ENCODE data around the gene PANK4.

The PANK4 gene

DNA sequence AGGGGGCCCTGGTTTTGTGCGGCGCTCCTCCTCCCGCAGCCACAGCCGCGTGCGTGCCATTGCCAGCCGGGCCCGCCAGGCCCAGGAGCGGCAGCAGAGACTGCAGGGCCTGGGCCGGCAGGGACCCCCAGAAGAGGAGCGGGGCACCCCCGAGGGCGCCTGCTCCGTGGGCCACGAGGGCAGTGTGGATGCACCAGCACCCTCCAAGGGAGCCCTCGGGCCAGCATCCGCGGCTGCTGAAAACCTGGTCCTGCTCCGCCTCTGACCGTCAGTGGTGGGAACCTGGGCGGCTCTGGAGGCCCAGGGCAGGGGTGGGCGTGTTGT is 21.5 kb downstream of the PANK4 start:
- Mint-ChIP-seq H3K9me3 (no peaks in the 10 kb centered on the region), H3K27me3 (ENCODE audit: low read depth, poor library complexity) (no peaks in the 10 kb centered on the region), H3K4me3 (no peak overlapping the region), H3K36me3 (ENCODE audit: low read depth) (no peaks in the 10 kb centered on the region), H3K27ac (no peak overlapping the region), H3K4me1 (no peaks in the 10 kb centered on the region)
- TF ChIP-seq, protein P1, sequence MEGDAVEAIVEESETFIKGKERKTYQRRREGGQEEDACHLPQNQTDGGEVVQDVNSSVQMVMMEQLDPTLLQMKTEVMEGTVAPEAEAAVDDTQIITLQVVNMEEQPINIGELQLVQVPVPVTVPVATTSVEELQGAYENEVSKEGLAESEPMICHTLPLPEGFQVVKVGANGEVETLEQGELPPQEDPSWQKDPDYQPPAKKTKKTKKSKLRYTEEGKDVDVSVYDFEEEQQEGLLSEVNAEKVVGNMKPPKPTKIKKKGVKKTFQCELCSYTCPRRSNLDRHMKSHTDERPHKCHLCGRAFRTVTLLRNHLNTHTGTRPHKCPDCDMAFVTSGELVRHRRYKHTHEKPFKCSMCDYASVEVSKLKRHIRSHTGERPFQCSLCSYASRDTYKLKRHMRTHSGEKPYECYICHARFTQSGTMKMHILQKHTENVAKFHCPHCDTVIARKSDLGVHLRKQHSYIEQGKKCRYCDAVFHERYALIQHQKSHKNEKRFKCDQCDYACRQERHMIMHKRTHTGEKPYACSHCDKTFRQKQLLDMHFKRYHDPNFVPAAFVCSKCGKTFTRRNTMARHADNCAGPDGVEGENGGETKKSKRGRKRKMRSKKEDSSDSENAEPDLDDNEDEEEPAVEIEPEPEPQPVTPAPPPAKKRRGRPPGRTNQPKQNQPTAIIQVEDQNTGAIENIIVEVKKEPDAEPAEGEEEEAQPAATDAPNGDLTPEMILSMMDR (IDR thresholded peaks at IDR 0.05) = no peak
- no peak for DNase-seq

DNA sequence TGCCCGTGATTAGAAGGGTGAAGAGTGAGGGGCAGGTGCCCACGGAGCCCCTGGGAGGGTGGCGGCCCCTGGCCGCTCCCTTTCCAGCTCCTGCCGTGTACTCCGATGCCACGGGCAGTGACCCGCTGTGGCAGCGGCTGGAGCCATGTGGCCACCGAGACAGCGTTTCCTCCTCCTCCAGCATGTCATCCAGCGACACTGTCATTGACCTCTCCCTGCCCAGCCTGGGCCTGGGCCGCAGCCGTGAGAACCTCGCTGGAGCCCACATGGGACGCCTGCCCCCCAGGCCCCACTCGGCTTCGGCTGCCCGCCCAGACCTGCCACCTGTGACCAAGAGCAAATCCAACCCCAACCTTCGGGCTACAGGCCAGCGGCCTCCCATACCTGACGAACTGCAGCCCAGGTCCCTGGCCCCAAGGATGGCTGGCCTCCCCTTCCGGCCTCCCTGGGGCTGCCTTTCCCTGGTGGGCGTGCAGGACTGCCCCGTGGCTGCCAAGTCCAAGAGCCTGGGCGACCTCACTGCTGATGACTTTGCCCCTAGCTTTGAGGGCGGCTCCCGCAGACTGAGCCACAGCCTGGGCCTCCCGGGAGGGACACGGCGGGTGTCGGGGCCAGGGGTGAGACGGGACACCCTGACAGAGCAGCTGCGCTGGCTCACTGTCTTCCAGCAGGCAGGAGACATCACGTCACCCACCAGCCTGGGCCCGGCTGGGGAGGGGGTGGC is 22.0 kb downstream of the PANK4 start:
- H3K4me1 Mint-ChIP-seq = no peaks in the 10 kb centered on the region
- no peak overlapping the region for H3K4me3 Mint-ChIP-seq
- no peak for DNase-seq
- no peak overlapping the region for H3K27ac Mint-ChIP-seq
- TF ChIP-seq, protein P1 (IDR thresholded peaks at IDR 0.05) = no peak
- no peaks in the 10 kb centered on the region for H3K27me3 Mint-ChIP-seq (ENCODE audit: low read depth, poor library complexity)
- no peaks in the 10 kb centered on the region for H3K36me3 Mint-ChIP-seq (ENCODE audit: low read depth)
- no peaks in the 10 kb centered on the region for H3K9me3 Mint-ChIP-seq

DNA sequence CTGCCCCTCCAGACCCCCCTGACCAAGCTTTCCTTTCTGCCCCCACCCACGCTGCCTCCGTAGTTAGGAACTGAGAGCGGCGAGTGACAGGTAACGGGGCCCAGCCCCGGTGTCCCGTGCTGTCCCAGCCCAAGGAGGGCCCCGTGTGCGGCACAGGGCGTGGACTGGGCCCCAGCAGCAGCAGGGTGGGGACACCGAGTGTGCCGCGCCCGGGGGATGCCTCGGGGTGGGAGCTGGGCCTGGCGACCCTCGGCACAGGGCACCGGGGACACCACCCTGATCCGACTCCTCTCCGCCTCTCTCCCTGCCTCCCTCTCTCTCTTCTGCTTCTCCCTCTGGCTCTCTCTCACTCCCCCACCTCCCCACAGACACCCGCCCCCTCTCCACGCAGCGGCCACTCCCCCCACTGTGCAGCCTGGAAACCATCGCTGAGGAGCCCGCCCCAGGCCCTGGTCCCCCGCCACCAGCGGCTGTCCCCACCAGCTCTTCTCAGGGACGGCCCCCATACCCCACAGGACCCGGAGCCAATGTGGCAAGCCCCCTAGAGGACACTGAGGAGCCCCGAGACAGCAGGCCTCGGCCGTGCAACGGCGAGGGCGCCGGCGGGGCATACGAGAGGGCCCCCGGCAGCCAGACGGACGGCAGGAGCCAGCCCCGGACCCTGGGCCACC is 22.7 kb downstream of the PANK4 start:
- H3K4me3 Mint-ChIP-seq = no peak overlapping the region
- no peaks in the 10 kb centered on the region for H3K27me3 Mint-ChIP-seq (ENCODE audit: low read depth, poor library complexity)
- no peaks in the 10 kb centered on the region for H3K4me1 Mint-ChIP-seq
- DNase-seq = no peak
- TF ChIP-seq, protein P1 (IDR thresholded peaks at IDR 0.05) = no peak
- no peaks in the 10 kb centered on the region for H3K36me3 Mint-ChIP-seq (ENCODE audit: low read depth)
- H3K9me3 Mint-ChIP-seq = no peaks in the 10 kb centered on the region
- no peak overlapping the region for H3K27ac Mint-ChIP-seq

DNA sequence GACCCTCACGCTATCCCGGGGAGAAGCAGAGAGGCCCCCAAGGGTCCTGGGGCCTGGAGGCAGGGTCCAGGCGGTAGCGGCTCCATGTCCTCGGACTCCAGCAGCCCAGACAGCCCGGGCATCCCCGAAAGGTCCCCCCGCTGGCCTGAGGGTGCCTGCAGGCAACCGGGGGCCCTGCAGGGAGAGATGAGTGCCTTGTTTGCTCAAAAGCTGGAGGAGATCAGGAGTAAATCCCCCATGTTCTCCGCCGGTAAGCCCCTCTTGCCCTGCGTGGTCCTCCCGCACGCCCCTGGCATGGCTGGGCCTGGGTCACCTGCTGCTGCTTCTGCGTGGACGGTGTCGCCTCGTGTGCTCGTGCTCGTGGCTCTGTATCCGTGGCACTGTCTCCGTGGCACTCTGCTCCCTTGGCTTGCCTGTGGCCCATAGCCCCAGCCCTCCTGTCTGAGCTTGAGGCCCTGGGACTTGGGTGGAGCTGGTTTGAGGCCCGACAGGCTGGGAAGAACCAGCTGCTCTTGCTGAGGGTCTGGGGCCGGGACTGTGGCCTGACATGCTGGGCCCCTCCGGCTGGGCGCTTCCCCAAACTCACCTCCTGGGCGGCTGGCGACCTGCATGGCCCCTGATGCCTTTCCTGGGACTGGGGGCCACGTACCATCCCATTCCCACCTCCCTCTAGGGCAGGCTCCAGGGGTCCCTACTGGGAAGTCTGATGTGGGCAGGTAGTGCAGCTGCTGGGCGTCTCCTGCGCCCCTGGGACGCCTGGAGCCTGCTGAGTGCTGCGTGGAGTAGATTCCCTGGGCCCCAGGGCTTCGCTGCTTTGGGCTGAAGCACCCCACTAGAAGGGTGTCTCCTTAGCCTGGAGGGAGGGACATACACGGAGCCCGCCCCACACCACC is 23.5 kb downstream of the PANK4 start:
- H3K9me3 Mint-ChIP-seq = no peaks in the 10 kb centered on the region
- H3K4me3 Mint-ChIP-seq = no peak overlapping the region
- H3K36me3 Mint-ChIP-seq (ENCODE audit: low read depth) = no peaks in the 10 kb centered on the region
- TF ChIP-seq, protein P1 (IDR thresholded peaks at IDR 0.05) = no peak
- H3K27ac Mint-ChIP-seq = no peak overlapping the region
- no peaks in the 10 kb centered on the region for H3K27me3 Mint-ChIP-seq (ENCODE audit: low read depth, poor library complexity)
- H3K4me1 Mint-ChIP-seq = no peaks in the 10 kb centered on the region
- no peak for DNase-seq

DNA sequence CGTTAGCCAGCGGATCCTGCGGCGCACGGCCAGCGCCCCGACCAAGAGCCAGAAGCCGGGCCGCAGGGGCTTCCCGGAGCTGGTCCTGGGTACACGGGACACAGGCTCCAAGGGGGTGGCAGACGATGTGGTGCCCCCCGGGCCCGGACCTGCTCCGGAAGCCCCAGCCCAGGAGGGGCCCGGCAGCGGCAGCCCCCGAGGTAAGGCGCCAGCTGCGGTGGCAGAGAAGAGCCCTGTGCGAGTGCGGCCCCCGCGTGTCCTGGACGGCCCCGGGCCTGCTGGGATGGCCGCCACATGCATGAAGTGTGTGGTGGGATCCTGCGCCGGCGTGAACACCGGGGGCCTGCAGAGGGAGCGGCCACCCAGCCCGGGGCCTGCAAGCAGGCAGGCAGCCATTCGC is 24.2 kb downstream of the PANK4 start:
- Mint-ChIP-seq H3K4me1 (no peaks in the 10 kb centered on the region), H3K4me3 (no peak overlapping the region), H3K27ac (no peak overlapping the region), H3K9me3 (no peaks in the 10 kb centered on the region), H3K36me3 (ENCODE audit: low read depth) (no peaks in the 10 kb centered on the region), H3K27me3 (ENCODE audit: low read depth, poor library complexity) (no peaks in the 10 kb centered on the region)
- no peak for DNase-seq
- TF ChIP-seq, protein P1 (IDR thresholded peaks at IDR 0.05) = no peak
